Measurements from ENCODE around the gene PARM1. TPM values are rescaled to one million over a fixed set of nuclear protein-coding genes. Genes with fewer than 3 reads are reported as not detected.

Gene PARM1, protein sequence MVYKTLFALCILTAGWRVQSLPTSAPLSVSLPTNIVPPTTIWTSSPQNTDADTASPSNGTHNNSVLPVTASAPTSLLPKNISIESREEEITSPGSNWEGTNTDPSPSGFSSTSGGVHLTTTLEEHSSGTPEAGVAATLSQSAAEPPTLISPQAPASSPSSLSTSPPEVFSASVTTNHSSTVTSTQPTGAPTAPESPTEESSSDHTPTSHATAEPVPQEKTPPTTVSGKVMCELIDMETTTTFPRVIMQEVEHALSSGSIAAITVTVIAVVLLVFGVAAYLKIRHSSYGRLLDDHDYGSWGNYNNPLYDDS
- total RNA-seq = 0.07 and 0.15 TPM in 2 replicates

DNA sequence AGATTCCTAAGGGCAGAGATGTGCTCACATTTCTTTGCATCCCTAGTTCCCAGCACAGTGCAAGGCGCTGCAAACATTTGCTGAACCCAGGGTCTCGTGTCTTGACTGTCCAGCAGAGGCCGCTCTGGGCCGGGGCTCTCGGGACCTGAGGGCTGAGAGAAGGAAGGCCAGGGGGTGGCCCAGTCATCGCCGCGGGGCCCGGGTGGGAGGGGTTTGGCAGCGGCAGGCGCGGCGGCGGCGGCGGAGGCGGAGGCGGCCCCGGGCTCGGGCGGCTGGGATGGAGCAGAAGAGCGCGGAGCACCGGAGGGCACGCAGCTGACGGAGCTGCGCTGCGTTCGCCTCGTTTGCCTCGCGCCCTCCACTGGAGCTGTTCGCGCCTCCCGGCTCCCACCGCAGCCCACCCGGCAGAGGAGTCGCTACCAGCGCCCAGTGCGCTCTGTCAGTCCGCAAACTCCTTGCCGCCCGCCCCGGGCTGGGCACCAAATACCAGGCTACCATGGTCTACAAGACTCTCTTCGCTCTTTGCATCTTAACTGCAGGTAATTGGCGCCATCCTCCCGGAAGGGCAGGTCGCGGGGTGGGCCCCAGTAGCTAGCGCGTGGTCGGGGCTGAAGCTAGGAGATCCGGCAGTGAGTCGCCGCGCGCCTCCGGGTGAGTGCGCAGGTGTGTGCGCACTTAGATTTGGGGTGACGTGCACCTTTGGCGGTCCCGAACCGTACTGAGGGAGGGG lies at the start of gene PARM1:
TSS of gene PARM1 (plus strand) at position 285 of the 730 bp plus-strand sequence. CDS start at position 497, 212 bp downstream.

Other genes starting within 250 kb of the PARM1 start
- gene BTC, start 138.6 kb upstream of the PARM1 start, total RNA-seq = under 0.01 and 0.34 TPM in 2 replicates